ENCODE measurements around the gene EIF4ENIF1.
"Not testable (repeated sequence)": the region's sequence is repeated elsewhere in the genome, so short reads cannot be mapped to it uniquely, and the experiment has no call there.

EIF4ENIF1 gene

GRCh38 chr22:31489632-31490495 is at the start of gene EIF4ENIF1:
Gene EIF4ENIF1 (minus strand): TSS chr22:31489842. CDS start chr22:31488718, 1,124 bp downstream.
- peak within 1 kb of the TSS; percentile 88 for H2AFZ ChIP-seq (ENCODE audit: low read length, unreplicated experiment)

GRCh38 chr22:31538815-31539214 is 49.2 kb upstream of the EIF4ENIF1 start:
- no peaks in the 10 kb centered on the region for H3K79me2 ChIP-seq (ENCODE audit: control insufficient read depth, insufficient read depth, low read length, unreplicated experiment)
- no peak overlapping the region for H2AFZ ChIP-seq (ENCODE audit: low read length, unreplicated experiment)
- H3K27ac ChIP-seq (ENCODE audit: low read depth, low read length) = no peak overlapping the region
- H3K36me3 ChIP-seq (ENCODE audit: insufficient read depth, low read length) = no peaks in the 10 kb centered on the region
- H3K27me3 ChIP-seq (ENCODE audit: insufficient read depth, low read length) = no peaks in the 10 kb centered on the region
- no peak overlapping the region for H3K4me3 ChIP-seq (ENCODE audit: low read depth, low read length)
- H3K4me1 ChIP-seq (ENCODE audit: control insufficient read depth, insufficient read depth, low read length, unreplicated experiment) = no peaks in the 10 kb centered on the region

More at GRCh38 chr22:31489632-31490495, at the start of gene EIF4ENIF1:
- peak within 1 kb of the TSS; percentile 92 for H3K4me3 ChIP-seq (ENCODE audit: low read depth, low read length)
- peaks cover 28% of the 10 kb centered on the region for H3K79me2 ChIP-seq (ENCODE audit: control insufficient read depth, insufficient read depth, low read length, unreplicated experiment)
- H3K36me3 ChIP-seq (ENCODE audit: insufficient read depth, low read length) = no peaks in the 10 kb centered on the region
- peaks cover 15% of the 10 kb centered on the region for H3K4me1 ChIP-seq (ENCODE audit: control insufficient read depth, insufficient read depth, low read length, unreplicated experiment)
- no peaks in the 10 kb centered on the region for H3K27me3 ChIP-seq (ENCODE audit: insufficient read depth, low read length)
- H3K27ac ChIP-seq (ENCODE audit: low read depth, low read length) = peak within 1 kb of the TSS; percentile 82

GRCh38 chr22:31537019-31537535 is 47.4 kb upstream of the EIF4ENIF1 start:
- Histone ChIP-seq H3K36me3 (ENCODE audit: insufficient read depth, low read length) (no peaks in the 10 kb centered on the region), H3K27ac (ENCODE audit: low read depth, low read length) (no peak overlapping the region), H2AFZ (ENCODE audit: low read length, unreplicated experiment) (no peak overlapping the region), H3K4me3 (ENCODE audit: low read depth, low read length) (no peak overlapping the region), H3K4me1 (ENCODE audit: control insufficient read depth, insufficient read depth, low read length, unreplicated experiment) (no peaks in the 10 kb centered on the region), H3K79me2 (ENCODE audit: control insufficient read depth, insufficient read depth, low read length, unreplicated experiment) (no peaks in the 10 kb centered on the region), H3K27me3 (ENCODE audit: insufficient read depth, low read length) (no peaks in the 10 kb centered on the region)

- Histone ChIP-seq H3K79me2 (ENCODE audit: control insufficient read depth, insufficient read depth, low read length, unreplicated experiment) (no peaks in the 10 kb centered on the region), H3K4me3 (ENCODE audit: low read depth, low read length) (no peak overlapping the region), H3K27me3 (ENCODE audit: insufficient read depth, low read length) (no peaks in the 10 kb centered on the region), H3K27ac (ENCODE audit: low read depth, low read length) (no peak overlapping the region), H2AFZ (ENCODE audit: low read length, unreplicated experiment) (no peak overlapping the region), H3K36me3 (ENCODE audit: insufficient read depth, low read length) (no peaks in the 10 kb centered on the region), H3K4me1 (ENCODE audit: control insufficient read depth, insufficient read depth, low read length, unreplicated experiment) (peaks cover 10% of the 10 kb centered on the region)
Measured at GRCh38 chr22:31533374-31533773, 43.7 kb upstream of the EIF4ENIF1 start.

- H3K4me3 ChIP-seq (ENCODE audit: low read depth, low read length) = no peak overlapping the region
- no peak overlapping the region for H3K27ac ChIP-seq (ENCODE audit: low read depth, low read length)
- peaks cover 10% of the 10 kb centered on the region for H3K4me1 ChIP-seq (ENCODE audit: control insufficient read depth, insufficient read depth, low read length, unreplicated experiment)
- H3K27me3 ChIP-seq (ENCODE audit: insufficient read depth, low read length) = no peaks in the 10 kb centered on the region
- H3K79me2 ChIP-seq (ENCODE audit: control insufficient read depth, insufficient read depth, low read length, unreplicated experiment) = no peaks in the 10 kb centered on the region
- no peaks in the 10 kb centered on the region for H3K36me3 ChIP-seq (ENCODE audit: insufficient read depth, low read length)
- H2AFZ ChIP-seq (ENCODE audit: low read length, unreplicated experiment) = no peak overlapping the region
Measured at GRCh38 chr22:31532060-31532459, 42.4 kb upstream of the EIF4ENIF1 start.

- Histone ChIP-seq H3K36me3 (ENCODE audit: insufficient read depth, low read length) (no peaks in the 10 kb centered on the region), H3K4me3 (ENCODE audit: low read depth, low read length) (peak overlapping the region; percentile 24), H3K27me3 (ENCODE audit: insufficient read depth, low read length) (no peaks in the 10 kb centered on the region), H2AFZ (ENCODE audit: low read length, unreplicated experiment) (no peak overlapping the region), H3K27ac (ENCODE audit: low read depth, low read length) (peak overlapping the region; percentile 88), H3K4me1 (ENCODE audit: control insufficient read depth, insufficient read depth, low read length, unreplicated experiment) (peaks cover 10% of the 10 kb centered on the region), H3K79me2 (ENCODE audit: control insufficient read depth, insufficient read depth, low read length, unreplicated experiment) (no peaks in the 10 kb centered on the region)
Measured at GRCh38 chr22:31530823-31531195, 41.2 kb upstream of the EIF4ENIF1 start.

GRCh38 chr22:31526270-31526669 is 36.6 kb upstream of the EIF4ENIF1 start:
- Histone ChIP-seq H3K4me1 (ENCODE audit: control insufficient read depth, insufficient read depth, low read length, unreplicated experiment) (peaks cover 10% of the 10 kb centered on the region), H3K36me3 (ENCODE audit: insufficient read depth, low read length) (peaks cover 3% of the 10 kb centered on the region; the same call in 1 of the 2 replicates), H3K27me3 (ENCODE audit: insufficient read depth, low read length) (no peaks in the 10 kb centered on the region), H3K79me2 (ENCODE audit: control insufficient read depth, insufficient read depth, low read length, unreplicated experiment) (no peaks in the 10 kb centered on the region), H3K27ac (ENCODE audit: low read depth, low read length) (no peak overlapping the region), H2AFZ (ENCODE audit: low read length, unreplicated experiment) (no peak overlapping the region), H3K4me3 (ENCODE audit: low read depth, low read length) (no peak overlapping the region)

GRCh38 chr22:31524132-31524531 is 34.5 kb upstream of the EIF4ENIF1 start:
- H3K79me2 ChIP-seq (ENCODE audit: control insufficient read depth, insufficient read depth, low read length, unreplicated experiment); H3K27me3 ChIP-seq (ENCODE audit: insufficient read depth, low read length); H3K4me1 ChIP-seq (ENCODE audit: control insufficient read depth, insufficient read depth, low read length, unreplicated experiment); H3K4me3 ChIP-seq (ENCODE audit: low read depth, low read length); H3K27ac ChIP-seq (ENCODE audit: low read depth, low read length); H2AFZ ChIP-seq (ENCODE audit: low read length, unreplicated experiment); H3K36me3 ChIP-seq (ENCODE audit: insufficient read depth, low read length): not testable (repeated sequence)

- Histone ChIP-seq H3K27ac (ENCODE audit: low read depth, low read length) (no peak overlapping the region), H2AFZ (ENCODE audit: low read length, unreplicated experiment) (no peak overlapping the region), H3K36me3 (ENCODE audit: insufficient read depth, low read length) (peaks cover under 1% of the 10 kb centered on the region; the same call in 1 of the 2 replicates), H3K79me2 (ENCODE audit: control insufficient read depth, insufficient read depth, low read length, unreplicated experiment) (no peaks in the 10 kb centered on the region), H3K27me3 (ENCODE audit: insufficient read depth, low read length) (no peaks in the 10 kb centered on the region), H3K4me3 (ENCODE audit: low read depth, low read length) (no peak overlapping the region), H3K4me1 (ENCODE audit: control insufficient read depth, insufficient read depth, low read length, unreplicated experiment) (no peaks in the 10 kb centered on the region)
Measured at GRCh38 chr22:31520051-31520450, 30.4 kb upstream of the EIF4ENIF1 start.

GRCh38 chr22:31509061-31509762 is 19.6 kb upstream of the EIF4ENIF1 start:
- Histone ChIP-seq H2AFZ (ENCODE audit: low read length, unreplicated experiment) (no peak overlapping the region), H3K27ac (ENCODE audit: low read depth, low read length) (no peak overlapping the region), H3K4me3 (ENCODE audit: low read depth, low read length) (no peak overlapping the region), H3K27me3 (ENCODE audit: insufficient read depth, low read length) (no peaks in the 10 kb centered on the region), H3K4me1 (ENCODE audit: control insufficient read depth, insufficient read depth, low read length, unreplicated experiment) (peaks cover 5% of the 10 kb centered on the region), H3K79me2 (ENCODE audit: control insufficient read depth, insufficient read depth, low read length, unreplicated experiment) (peaks cover 6% of the 10 kb centered on the region), H3K36me3 (ENCODE audit: insufficient read depth, low read length) (no peaks in the 10 kb centered on the region)

All from ACC112 (cell line).